Epidermal melanocyte (primary cell): ENCODE measurements around the gene TRAF3IP1.

Experiments used
- DNase-seq: peaks from one replicate; pipeline ENCODE4 v3.0.0; 2011; ENCODE audit warnings: low spot score; ENCODE audit not compliant: insufficient read length

TRAF3IP1 gene

DNA sequence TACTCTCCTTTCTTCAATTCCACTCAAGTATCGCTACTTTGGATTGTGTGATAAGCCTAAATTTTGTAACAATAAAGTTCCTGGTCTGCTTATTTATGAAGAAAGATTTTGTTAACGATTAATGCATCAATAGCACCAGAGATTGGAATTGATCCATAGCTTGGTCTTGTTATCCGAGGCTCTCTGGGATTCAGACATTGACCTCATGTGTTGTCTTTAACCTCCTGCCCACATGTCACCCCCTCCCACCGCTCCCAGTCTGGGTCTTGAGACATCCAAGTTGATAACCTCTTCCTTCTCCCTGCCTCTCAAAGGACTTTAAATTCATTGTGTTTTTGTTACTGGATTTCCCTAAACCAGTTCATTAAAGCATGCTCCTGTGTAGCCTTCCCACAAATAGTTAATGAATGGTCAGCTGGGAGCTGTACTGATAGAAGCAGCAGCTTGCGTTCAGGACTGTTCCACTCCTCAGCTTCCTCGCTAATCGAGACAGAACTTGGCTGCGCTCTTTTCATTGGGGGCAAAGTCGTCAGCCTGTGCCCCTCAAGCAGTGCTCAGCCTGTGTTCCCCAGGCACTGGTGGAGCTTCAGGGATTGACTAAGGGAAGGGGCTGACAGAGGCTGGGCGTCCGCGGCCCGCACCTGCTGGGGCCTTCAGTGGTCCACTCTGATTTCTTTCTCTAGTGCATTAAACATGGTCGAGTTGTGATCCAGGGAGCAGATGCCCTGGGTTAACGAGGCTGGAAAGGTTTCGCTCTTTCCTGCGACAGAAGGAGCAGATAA is 125.3 kb downstream of the TRAF3IP1 start:
- DNase-seq, result no peak

DNA sequence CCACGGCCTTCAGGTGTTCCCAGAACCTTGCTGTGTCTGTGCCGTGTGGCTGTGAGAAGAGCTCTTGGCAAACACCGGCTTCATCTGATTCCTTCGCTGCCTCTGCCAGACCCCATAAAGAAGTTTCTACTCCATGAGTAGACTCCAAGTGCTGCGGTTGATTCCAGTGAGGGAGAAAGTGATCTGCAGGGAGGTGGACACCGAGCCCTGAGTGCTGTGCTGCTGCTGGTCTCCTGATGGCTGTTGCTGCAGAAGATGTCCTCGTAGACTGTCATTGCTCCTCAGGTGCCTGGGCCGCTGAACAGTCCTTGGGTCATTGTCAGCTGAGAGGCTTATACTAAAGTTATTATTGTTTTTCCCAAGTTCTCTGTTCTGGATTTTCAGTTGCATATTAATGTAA is 126.1 kb downstream of the TRAF3IP1 start:
- no peak for DNase-seq

DNA sequence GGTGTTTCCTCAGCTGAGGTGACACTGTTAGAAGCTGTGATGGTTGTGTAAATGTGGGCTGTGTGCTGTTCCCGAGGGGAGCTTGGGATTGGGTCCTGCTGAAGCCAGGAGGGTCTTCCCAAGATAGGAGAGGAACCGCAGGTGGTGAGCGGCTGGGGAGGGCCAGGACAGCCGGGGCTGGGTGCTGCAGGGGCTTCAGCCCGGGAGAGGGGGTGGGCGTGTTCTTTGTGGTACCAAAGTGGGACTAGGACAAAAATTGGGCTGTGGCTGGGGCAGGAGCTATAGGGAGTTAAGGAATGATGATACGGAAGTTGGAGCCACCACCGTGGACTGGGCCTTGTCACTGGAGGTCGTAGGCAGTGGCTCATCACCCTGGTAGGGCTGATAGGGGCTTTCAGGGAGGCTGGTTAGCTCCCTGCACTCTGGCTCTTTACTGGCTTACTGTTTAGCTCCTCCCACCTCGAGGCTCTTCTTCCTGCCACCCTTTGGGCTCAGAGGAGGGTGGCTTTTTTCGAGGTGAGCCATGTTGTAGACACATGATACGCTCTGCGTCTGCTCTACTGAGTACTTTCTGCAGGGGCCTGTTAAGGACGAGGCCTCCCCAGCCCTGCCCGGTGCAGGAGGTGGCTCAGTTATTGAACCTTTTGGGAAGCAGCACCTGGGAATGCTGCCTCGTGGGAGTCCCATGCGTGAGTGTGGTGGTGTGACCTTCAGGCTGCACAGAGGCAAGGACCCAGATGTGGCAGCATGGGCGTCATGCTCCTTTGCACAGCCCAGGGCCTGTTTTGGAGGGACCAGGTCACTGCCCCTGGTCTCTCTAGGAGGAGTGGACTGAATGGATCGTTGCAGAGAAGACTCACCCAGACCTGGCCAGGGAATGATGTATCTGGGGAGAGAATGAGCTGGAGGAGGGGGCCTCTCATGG is 128.0 kb downstream of the TRAF3IP1 start:
- no peak for DNase-seq

DNA sequence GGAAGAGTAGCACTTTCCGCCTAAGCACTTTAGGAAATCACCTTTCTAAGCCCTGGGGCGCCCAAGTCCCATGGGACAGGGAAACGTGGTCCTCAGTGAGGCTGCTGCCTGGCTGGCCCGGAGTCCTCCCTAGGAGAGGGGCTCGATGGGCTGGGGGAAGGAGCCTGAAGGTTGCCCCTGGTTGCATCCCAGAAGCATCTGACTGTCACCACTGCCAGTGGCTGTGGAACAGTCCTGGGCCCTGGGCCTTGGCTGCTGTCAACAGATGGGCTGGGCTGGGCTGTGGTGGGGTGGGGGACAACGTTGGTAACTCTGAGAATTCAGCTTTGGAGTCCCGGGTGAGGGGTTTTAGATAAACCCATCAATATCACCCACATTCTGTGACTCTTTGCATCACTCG is 128.9 kb downstream of the TRAF3IP1 start:
- no peak for DNase-seq

DNA sequence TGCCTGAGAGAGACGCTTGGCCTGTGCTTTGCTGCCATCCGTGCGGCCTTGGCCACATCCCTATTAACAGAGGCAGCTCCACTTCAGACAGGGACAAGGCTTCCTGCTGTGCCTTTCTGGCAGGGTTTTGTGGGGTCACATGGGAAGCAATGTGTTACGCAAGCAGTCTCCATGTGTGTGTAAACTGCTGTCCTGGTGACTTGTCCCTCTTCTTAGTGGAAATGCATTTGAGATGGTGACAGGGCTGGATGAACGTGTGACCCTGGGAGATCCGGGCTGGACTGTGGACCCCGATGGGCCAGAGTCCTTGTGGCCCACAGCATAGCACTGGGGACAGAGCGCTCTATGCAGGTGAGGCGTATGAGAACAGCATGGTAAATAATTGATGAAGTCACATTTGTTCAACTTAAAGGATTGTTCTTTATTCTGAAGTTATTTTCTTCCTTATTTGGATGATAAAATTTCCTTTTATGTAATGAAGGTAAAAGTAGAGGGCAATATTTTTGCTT is 129.6 kb downstream of the TRAF3IP1 start:
- no peak for DNase-seq

DNA sequence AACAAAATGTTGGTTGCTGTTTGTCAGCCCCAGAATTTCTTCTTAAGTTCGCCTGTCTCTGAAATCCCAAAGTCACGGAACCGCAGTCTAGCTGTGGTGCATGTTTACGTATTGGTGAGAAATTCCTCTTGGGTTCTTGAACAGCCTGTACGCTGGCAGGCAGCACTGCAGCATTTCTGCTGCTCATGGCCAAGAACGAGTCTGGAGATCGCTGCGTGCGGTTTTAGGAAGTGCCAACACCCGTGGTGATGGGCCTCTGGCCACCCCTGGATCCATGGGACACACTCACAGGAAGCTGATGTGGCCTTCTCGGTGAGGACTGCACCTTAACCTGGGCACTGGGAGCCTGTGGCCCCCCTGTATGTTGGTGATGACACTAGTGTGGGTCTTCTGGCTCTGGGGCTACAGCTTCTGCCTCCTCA is 130.1 kb downstream of the TRAF3IP1 start:
- no peak for DNase-seq
